Right lobe of liver (tissue), 6 donors: ENCODE results near the gene TMEM91. TPM values are rescaled to one million over a fixed set of nuclear protein-coding genes. Genes with fewer than 3 reads are reported as not detected.

Experiments used
- ATAC-seq, 4 donors: fragments of 200-7000 bp; cut with Tn5 transposase; one replicate each; pipeline ENCODE4 v1.9.1; 2020; ENCODE audit warnings: mild to moderate bottlenecking in 4 of 4, moderate library complexity in 4 of 4
- DNase-seq, 3 donors: peaks; one replicate each; pipeline ENCODE4 v3.0.0-alpha.2; 2020
- H3K27ac ChIP-seq, 3 donors: fragments of 200-600 bp; one replicate each; pipeline ENCODE4 v1.8.0; 2022
- H3K27me3 ChIP-seq, 2 donors: fragments of 200-600 bp; one replicate each; pipeline ENCODE4 v1.8.0; 2022
- H3K36me3 ChIP-seq, 4 donors: fragments of 200-600 bp; sonication (generic) in 1 of 4; one replicate each; pipeline versions ENCODE4 v1.5.1 to v1.8.0; 2017 to 2022; ENCODE audit warnings: control low read depth in 1 of 4
- H3K4me1 ChIP-seq, 4 donors: fragments of 200-600 bp; sonication (generic) in 1 of 4; one replicate each; pipeline versions ENCODE4 v1.5.1 to v1.8.0; 2017 to 2022; ENCODE audit warnings: control low read depth in 1 of 4
- H3K4me3 ChIP-seq, 3 donors: fragments of 200-600 bp; one replicate each; pipeline ENCODE4 v1.8.0; 2022
- H3K9me3 ChIP-seq, 4 donors: fragments of 200-600 bp; sonication (generic) in 1 of 4; one replicate each; pipeline versions ENCODE4 v1.5.1 to v1.8.0; 2017 to 2022; ENCODE audit warnings: control low read depth in 1 of 4
- POLR2A ChIP-seq: fragments of 450-650 bp; IDR thresholded peaks from one replicate; pipeline ENCODE4 v1.6.1; 2017; ENCODE audit warnings: antibody characterized with exemption, mild to moderate bottlenecking
- WGBS: methylation state at CpG from one replicate; pipeline ENCODE4 v1.1.6; 2018; ENCODE audit warnings: low coverage, low lambda C conversion rate; ENCODE audit not compliant: insufficient coverage; ENCODE audit errors: missing lambda C conversion rate; 5-methylcytosine and 5-hydroxymethylcytosine counted together
- intact Hi-C, 2 donors: fragments of 100-400 bp; cut with DNase I; formaldehyde crosslinking; loops; one replicate each; pipeline versions ENCODE4 v1.11.2 to v1.14.1; 2022
- total RNA-seq, 6 experiments: library from RNA; depleted of rRNA in 2 of 6; stranded (reverse); fragments of >200 nt in 2 of 6; fragmentation: NEBNext Ultra II Directional in 3 of 6; extraction: Animal tissue kit (Norgen Biotek cat#: 25700) in 3 of 6; gene quantifications; one replicate each; pipeline versions ENCODE4 v1.1.0 to v1.2.4, GENCODE V29; 2016 to 2023
- TF ChIP-seq, protein P1 (sequence below), 4 donors: fragments of 200-600 bp in 3 of 4; fragments of 450-650 bp in 1 of 4; IDR thresholded peaks; one replicate each; pipeline versions ENCODE4 v1.5.1 to v1.8.0; 2016 to 2022; ENCODE audit warnings: antibody characterized with exemption in 4 of 4, mild to moderate bottlenecking in 2 of 4
- donor health status: DM: no; HTN: yes; CAD: no.
- donor health status: DM: no; HTN: no; CAD: no.
- donor health status: DM: no; HTN: no; CAD: no.
- donor health status: DM: no; HTN: yes; CAD: no.
- donor health status: DM: no; HTN: yes; CAD: no.

Gene TMEM91
- total RNA-seq, 6 experiments from 2014 or later: 1.8 to 4.1 (median 3.0) TPM

DNA sequence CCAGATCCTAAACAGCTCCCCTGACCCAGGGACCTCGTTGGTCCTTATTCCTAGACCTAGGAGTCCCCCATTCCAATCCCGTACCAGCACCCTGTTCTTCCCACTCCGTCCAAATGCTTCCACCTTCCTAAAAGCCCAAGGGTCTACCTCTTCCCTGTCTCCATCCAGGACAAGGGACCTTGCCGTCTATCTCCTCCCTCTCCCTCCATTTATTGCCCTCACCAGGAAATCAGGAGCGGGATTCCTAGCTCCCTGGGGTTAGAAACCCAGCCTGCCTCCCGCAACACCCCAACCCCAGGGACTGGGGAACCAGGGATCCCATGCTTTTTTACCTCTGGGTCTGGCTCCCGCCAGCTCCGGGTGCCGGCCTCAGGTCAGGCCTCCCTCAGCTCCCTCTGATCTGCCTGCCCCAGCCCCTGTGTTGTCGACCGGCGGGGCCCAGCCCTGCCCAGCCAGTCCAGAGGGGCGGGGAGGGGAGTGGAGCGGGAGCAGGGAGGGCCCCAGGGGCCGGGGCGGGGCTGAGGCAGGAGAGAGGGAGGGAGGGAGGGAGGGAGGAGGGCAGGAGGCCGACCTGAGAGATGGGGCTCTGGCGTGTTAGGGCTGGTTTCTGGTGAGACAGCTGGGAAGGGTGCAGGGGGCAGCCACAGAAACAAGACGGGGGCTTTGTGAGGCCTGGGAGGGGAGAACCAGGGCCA is 50.8 kb downstream of the TMEM91 start, which contains the start of gene B3GNT8:
Gene B3GNT8, minus strand, starts transcription at position 423 of the 695 bp plus-strand sequence. CDS start 596 bp downstream, outside the sequence.
- WGBS: 45% methylated on average over 16 of the region's 19 CpGs
- Histone ChIP-seq H3K27ac (peak within 1 kb of the TSS; percentile 15 to 60 (median 37)), H3K4me3 (peak within 1 kb of the TSS; percentile 20 to 40 (median 21)), H3K4me1 (peaks cover 0 to 12% (median 4%) of the 10 kb centered on the region in 4 donors), H3K36me3 (peaks cover 0 to 30% (median 6%) of the 10 kb centered on the region in 4 donors), H3K27me3 (no peaks in the 10 kb centered on the region), H3K9me3 (no peaks in the 10 kb centered on the region)
- intact Hi-C loops: no loop called here
- DNase-seq (peak in 2 of 3 donors; percentile 77 to 82), ATAC-seq (peak; percentile 42 to 54 (median 48))
- TF ChIP-seq, protein P1, sequence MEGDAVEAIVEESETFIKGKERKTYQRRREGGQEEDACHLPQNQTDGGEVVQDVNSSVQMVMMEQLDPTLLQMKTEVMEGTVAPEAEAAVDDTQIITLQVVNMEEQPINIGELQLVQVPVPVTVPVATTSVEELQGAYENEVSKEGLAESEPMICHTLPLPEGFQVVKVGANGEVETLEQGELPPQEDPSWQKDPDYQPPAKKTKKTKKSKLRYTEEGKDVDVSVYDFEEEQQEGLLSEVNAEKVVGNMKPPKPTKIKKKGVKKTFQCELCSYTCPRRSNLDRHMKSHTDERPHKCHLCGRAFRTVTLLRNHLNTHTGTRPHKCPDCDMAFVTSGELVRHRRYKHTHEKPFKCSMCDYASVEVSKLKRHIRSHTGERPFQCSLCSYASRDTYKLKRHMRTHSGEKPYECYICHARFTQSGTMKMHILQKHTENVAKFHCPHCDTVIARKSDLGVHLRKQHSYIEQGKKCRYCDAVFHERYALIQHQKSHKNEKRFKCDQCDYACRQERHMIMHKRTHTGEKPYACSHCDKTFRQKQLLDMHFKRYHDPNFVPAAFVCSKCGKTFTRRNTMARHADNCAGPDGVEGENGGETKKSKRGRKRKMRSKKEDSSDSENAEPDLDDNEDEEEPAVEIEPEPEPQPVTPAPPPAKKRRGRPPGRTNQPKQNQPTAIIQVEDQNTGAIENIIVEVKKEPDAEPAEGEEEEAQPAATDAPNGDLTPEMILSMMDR (IDR thresholded peaks at IDR 0.05): no peak
- no peak for TF ChIP-seq POLR2A

DNA sequence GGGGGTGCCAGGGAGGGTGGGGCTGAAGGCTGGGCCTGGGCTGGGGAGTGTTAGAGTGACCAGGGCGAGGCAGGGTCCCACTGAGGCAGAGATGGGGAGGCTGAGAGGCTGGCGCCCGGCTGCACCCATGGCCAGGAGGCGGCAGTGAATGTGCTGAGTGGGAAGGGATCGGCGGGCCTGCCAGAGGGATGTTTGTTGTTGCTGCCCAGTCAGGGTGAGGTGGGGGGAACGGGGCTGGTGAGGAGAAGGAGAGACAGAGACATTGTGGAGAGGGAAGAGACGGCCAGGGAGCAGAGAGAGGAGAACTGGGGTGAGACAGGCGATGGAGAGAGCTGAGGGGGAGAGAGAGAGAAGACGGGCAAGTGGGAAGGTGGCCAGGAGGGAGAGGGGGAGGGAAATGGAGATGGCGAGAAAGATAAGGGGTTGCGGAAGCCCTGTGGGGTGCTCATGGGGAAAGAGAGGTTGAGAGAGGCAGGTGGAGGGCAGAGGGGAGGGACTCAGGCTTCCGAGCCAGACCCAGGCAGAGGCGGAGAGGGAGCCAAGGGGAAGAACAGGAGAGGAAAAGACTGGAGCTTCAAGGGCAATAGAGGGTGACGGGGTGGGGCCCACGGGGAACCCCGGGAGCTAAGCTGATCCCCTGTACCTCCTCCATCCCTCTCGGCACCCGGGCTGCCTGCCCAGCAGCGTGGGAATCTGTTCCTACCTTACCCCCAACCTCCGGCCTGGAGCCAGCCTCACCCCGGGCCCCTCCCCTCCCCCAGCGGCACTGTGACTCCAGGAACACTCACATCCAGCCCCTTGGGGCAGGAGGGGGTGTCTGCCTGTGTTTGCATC is 51.5 kb downstream of the TMEM91 start:
- peak overlapping the region in 1 of 3 donors; percentile 37 for H3K27ac ChIP-seq
- no peaks in the 10 kb centered on the region for H3K27me3 ChIP-seq
- WGBS: 32% methylated on average over 17 of the region's 23 CpGs
- intact Hi-C loops: no loop called here
- no peaks in the 10 kb centered on the region for H3K9me3 ChIP-seq
- DNase-seq (no peak), ATAC-seq (peak in 3 of 4 donors; percentile 1 to 3 (median 1))
- TF ChIP-seq POLR2A: no peak
- TF ChIP-seq, protein P1 (IDR thresholded peaks at IDR 0.05): no peak
- peaks cover 0 to 15% (median 5%) of the 10 kb centered on the region in 4 donors for H3K4me1 ChIP-seq
- peak overlapping the region in 1 of 3 donors; percentile 40 for H3K4me3 ChIP-seq
- peaks cover 0 to 24% (median 2%) of the 10 kb centered on the region in 4 donors for H3K36me3 ChIP-seq

DNA sequence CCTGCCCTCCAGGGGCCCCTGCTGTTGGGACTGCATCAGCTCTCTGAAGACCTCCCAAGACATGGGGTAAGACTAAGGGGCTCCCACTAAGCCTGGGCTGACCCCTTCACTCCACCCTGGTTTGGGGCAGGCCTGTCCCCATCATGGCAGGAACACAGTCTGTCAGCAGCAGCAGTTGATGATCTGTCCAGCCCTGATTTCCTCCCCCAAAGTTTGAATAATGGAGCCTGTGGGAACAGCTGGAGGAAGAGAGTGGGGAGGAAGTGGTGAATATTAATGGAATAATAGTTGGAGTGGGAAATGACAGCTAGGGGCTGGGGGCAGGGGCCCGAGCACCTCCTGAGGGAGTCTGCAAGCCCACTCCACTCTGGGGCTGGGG is 52.1 kb downstream of the TMEM91 start:
- WGBS: 33% methylated on average over 1 of the region's 1 CpG
- peaks cover 0 to 15% (median 5%) of the 10 kb centered on the region in 4 donors for H3K4me1 ChIP-seq
- H3K27me3 ChIP-seq: no peaks in the 10 kb centered on the region
- H3K27ac ChIP-seq: no peak overlapping the region
- no peak overlapping the region for H3K4me3 ChIP-seq
- DNase-seq (no peak), ATAC-seq (no peak)
- H3K9me3 ChIP-seq: no peaks in the 10 kb centered on the region
- peaks cover 0 to 18% (median 0%) of the 10 kb centered on the region in 4 donors for H3K36me3 ChIP-seq
- intact Hi-C loops: no loop called here
- TF ChIP-seq POLR2A: no peak
- TF ChIP-seq, protein P1 (IDR thresholded peaks at IDR 0.05): no peak

DNA sequence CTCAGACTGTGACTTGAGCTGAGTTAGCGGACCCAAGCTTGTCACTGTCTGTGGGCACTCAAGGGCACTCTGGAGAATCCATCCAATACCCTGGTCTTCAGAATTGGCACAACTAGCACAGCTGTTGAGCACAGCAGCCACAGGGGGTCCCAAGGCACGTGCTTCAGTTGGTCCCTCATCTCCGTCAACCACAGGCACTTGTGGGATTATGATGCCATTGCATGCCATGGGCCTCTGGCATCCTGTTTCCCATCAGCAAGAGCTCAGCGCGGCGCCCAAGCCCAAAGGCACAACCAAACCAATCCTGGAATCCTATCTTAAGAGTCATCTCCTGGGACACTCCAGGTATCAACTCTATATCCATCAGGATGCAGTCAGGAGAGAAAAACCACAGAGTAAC is 54.6 kb downstream of the TMEM91 start:
- Histone ChIP-seq H3K27me3 (no peaks in the 10 kb centered on the region), H3K9me3 (no peaks in the 10 kb centered on the region), H3K4me3 (no peak overlapping the region), H3K36me3 (no peaks in the 10 kb centered on the region), H3K4me1 (peaks cover 0 to 15% (median 5%) of the 10 kb centered on the region in 4 donors), H3K27ac (peak overlapping the region in 1 of 3 donors; percentile 69)
- ATAC-seq: no peak
- WGBS: 100% methylated on average over 2 of the region's 6 CpGs
- DNase-seq: no peak
- TF ChIP-seq, protein P1 (IDR thresholded peaks at IDR 0.05): no peak
- TF ChIP-seq POLR2A: no peak
- intact Hi-C loops: no loop called here
